A549 (cell line): ENCODE measurements around the gene ITPRIPL2. TPM values are rescaled to one million over a fixed set of nuclear protein-coding genes. Genes with fewer than 3 reads are reported as not detected.

Experiments
- ATAC-seq, 2 experiments: fragments of 200-7000 bp in 1 of 2; fragments of >200 bp in 1 of 2; cut with Nextera tagmentation in 1 of 2; cut with Tn5 transposase in 1 of 2; 3 replicates each; pipeline versions ENCODE4 v1.8.0 to v1.9.1; 2018 to 2020; ENCODE audit warnings: mild to moderate bottlenecking in 1 of 2, moderate library complexity in 1 of 2
- CTCF ChIA-PET: fragments of 300-600 bp; sonication (Branson Sonifier 250); formaldehyde crosslinking; extraction: SDS; loops from one replicate; lab custom pipeline; 2021; ENCODE audit warnings: antibody characterized with exemption, inconsistent platforms; lab: Yijun Ruan, JAX
- POLR2A ChIA-PET: fragments of 350-600 bp; formaldehyde crosslinking; extraction: SDS; loops from one replicate; lab custom pipeline; 2021; ENCODE audit warnings: antibody characterized with exemption, inconsistent platforms; lab: Yijun Ruan, JAX
- DNase-seq, 2 experiments: peaks; one replicate each; pipeline versions ENCODE4 v3.0.0 to v3.0.0-alpha.2; 2011 to 2016; ENCODE audit warnings: low read depth in 1 of 2, low spot score in 1 of 2
- FAIRE-seq: peaks from 2 replicates; lab custom pipeline; 2011; peaks lifted over from hg19 to GRCh38; lab: Jason Lieb, UNC
- H3K27ac ChIP-seq, 2 experiments: fragments of >200 bp; sonication (Bioruptor Twin); formaldehyde crosslinking; 3 replicates each; pipeline ENCODE4 v1.5.1; 2016 to 2017
- H3K4me1 ChIP-seq: fragments of >200 bp; sonication (Bioruptor Twin); formaldehyde crosslinking; 3 replicates; pipeline ENCODE4 v1.6.1; 2016
- H3K4me2 ChIP-seq: fragments of >200 bp; sonication (Bioruptor Twin); formaldehyde crosslinking; 3 replicates; pipeline ENCODE4 v1.6.1; 2016
- H3K4me3 ChIP-seq: fragments of >200 bp; sonication (Bioruptor Twin); formaldehyde crosslinking; 3 replicates; pipeline ENCODE4 v1.5.1; 2016
- H3K9me3 ChIP-seq: fragments of >200 bp; sonication (Bioruptor Twin); formaldehyde crosslinking; 3 replicates; pipeline ENCODE4 v1.6.1; 2016
- CHD4 ChIP-seq: fragments of 200-600 bp; sonication (generic); IDR thresholded peaks from 2 replicates; pipeline ENCODE4 v1.6.1; 2016; ENCODE audit warnings: antibody characterized with exemption, mild to moderate bottlenecking, borderline replicate concordance
- FOSL2 ChIP-seq, 2 experiments: fragments of 450-650 bp in 1 of 2; fragments of >200 bp in 1 of 2; sonication (Bioruptor Twin) in 1 of 2; formaldehyde crosslinking; IDR thresholded peaks; 2 replicates each; pipeline versions ENCODE4 v1.5.0 to v1.6.1; 2016 to 2020; ENCODE audit warnings: mild to moderate bottlenecking in 1 of 2, moderate library complexity in 1 of 2
- HDAC2 ChIP-seq: fragments of 200-600 bp; sonication (generic); IDR thresholded peaks from 2 replicates; pipeline ENCODE4 v1.6.1; 2016
- HES2 ChIP-seq: fragments of >200 bp; sonication (Bioruptor Twin); formaldehyde crosslinking; IDR thresholded peaks from 2 replicates; pipeline ENCODE4 v1.6.1; 2016
- HMGXB4 ChIP-seq: fragments of 250-450 bp; sonication (Bioruptor Pico); IDR thresholded peaks from 2 replicates; pipeline ENCODE4 v1.5.0; 2021; ENCODE audit warnings: mild to moderate bottlenecking, moderate library complexity, borderline replicate concordance
- HOXA7 ChIP-seq: fragments of 250-450 bp; sonication (Bioruptor Pico); IDR thresholded peaks from 2 replicates; pipeline ENCODE4 v1.5.0; 2020; ENCODE audit warnings: mild to moderate bottlenecking, moderate library complexity
- HOXB5 ChIP-seq: fragments of 250-450 bp; sonication (Bioruptor Pico); IDR thresholded peaks from 2 replicates; pipeline ENCODE4 v1.5.0; 2020; ENCODE audit warnings: mild to moderate bottlenecking, moderate library complexity
- JUN ChIP-seq, 2 experiments: fragments of >200 bp; sonication (Bioruptor Twin); formaldehyde crosslinking; IDR thresholded peaks; 2 replicates in 1 of 2; 3 replicates in 1 of 2; pipeline ENCODE4 v1.6.1; 2016 to 2017
- JUNB ChIP-seq: fragments of >200 bp; sonication (Bioruptor Twin); formaldehyde crosslinking; IDR thresholded peaks from 2 replicates; pipeline ENCODE4 v1.6.1; 2016
- KDM1A ChIP-seq: fragments of 200-600 bp; sonication (generic); IDR thresholded peaks from 2 replicates; pipeline ENCODE4 v1.6.1; 2016; ENCODE audit warnings: low read depth, mild to moderate bottlenecking
- KDM5A ChIP-seq: fragments of 200-600 bp; sonication (generic); IDR thresholded peaks from 2 replicates; pipeline ENCODE4 v1.6.1; 2016; ENCODE audit warnings: antibody characterized with exemption, mild to moderate bottlenecking
- MAZ ChIP-seq: fragments of 150-350 bp; IDR thresholded peaks from 2 replicates; pipeline ENCODE4 v1.6.1; 2014; ENCODE audit warnings: antibody characterized with exemption, low read depth, low read length, borderline replicate concordance
- NPAS2 ChIP-seq: fragments of 250-450 bp; sonication (Bioruptor Pico); IDR thresholded peaks from 2 replicates; pipeline ENCODE4 v1.8.0; 2022; ENCODE audit warnings: mild to moderate bottlenecking, moderate library complexity, borderline replicate concordance
- POLR2AphosphoS2 ChIP-seq: conservative IDR thresholded peaks from 2 replicates; pipeline ENCODE4 v1.6.1; 2012; ENCODE audit warnings: low read length, improper control_type of control experiment, inconsistent platforms
- RAD21 ChIP-seq, 2 experiments: fragments of >200 bp in 1 of 2; sonication (Bioruptor Twin) in 1 of 2; formaldehyde crosslinking in 1 of 2; IDR thresholded peaks in 1 of 2; conservative IDR thresholded peaks in 1 of 2; 2 replicates in 1 of 2; 3 replicates in 1 of 2; pipeline ENCODE4 v1.6.1; 2012 to 2018; ENCODE audit warnings: inconsistent platforms in 1 of 2
- RARB ChIP-seq: fragments of 250-450 bp; sonication (Bioruptor Pico); IDR thresholded peaks from 2 replicates; pipeline ENCODE4 v1.8.0; 2021; ENCODE audit warnings: mild to moderate bottlenecking, moderate library complexity
- RCOR1 ChIP-seq: fragments of 150-350 bp; IDR thresholded peaks from 2 replicates; pipeline ENCODE4 v1.6.1; 2014; ENCODE audit warnings: antibody characterized with exemption, low read length, low read depth
- RFX5 ChIP-seq: fragments of 450-650 bp; IDR thresholded peaks from 2 replicates; pipeline ENCODE4 v1.7.1; 2014; ENCODE audit warnings: antibody characterized with exemption, mild to moderate bottlenecking, moderate library complexity
- TFCP2L1 ChIP-seq: fragments of 250-450 bp; sonication (Bioruptor Pico); IDR thresholded peaks from 2 replicates; pipeline ENCODE4 v1.5.0; 2021; ENCODE audit warnings: mild to moderate bottlenecking
- TP53 ChIP-seq: fragments of 250-450 bp; sonication (Bioruptor Pico); IDR thresholded peaks from 2 replicates; pipeline ENCODE4 v1.5.0; 2021; ENCODE audit warnings: mild to moderate bottlenecking, moderate library complexity
- ZFP36 ChIP-seq: fragments of 450-650 bp; IDR thresholded peaks from 2 replicates; pipeline ENCODE4 v1.6.1; 2014; ENCODE audit warnings: borderline replicate concordance; ENCODE audit not compliant: partially characterized antibody
- WGBS: methylation state at CpG from one replicate; pipeline ENCODE4 v1.1.6; 2017; ENCODE audit errors: missing lambda C conversion rate; 5-methylcytosine and 5-hydroxymethylcytosine counted together
- polyA plus RNA-seq, 4 experiments: library from polyadenylated mRNA; depleted of rRNA in 3 of 4; stranded (reverse); fragments of >200 nt; fragmentation: RNase III in 1 of 4; extraction: RNeasy Plus Mini Kit Qiagen cat#74134 plus additional on column Dnase treatment in 1 of 4; gene quantifications; 2 replicates in 3 of 4; 3 replicates in 1 of 4; pipeline ENCODE4 v1.2.3, GENCODE V29; 2011 to 2017
- TF ChIP-seq, protein P1 (sequence below): fragments of 200-600 bp; sonication (generic); IDR thresholded peaks from 2 replicates; pipeline ENCODE4 v1.6.1; 2016; ENCODE audit warnings: antibody characterized with exemption, mild to moderate bottlenecking, moderate library complexity
- TF ChIP-seq, protein P2 (sequence below): fragments of 250-450 bp; sonication (Bioruptor Pico); IDR thresholded peaks from 2 replicates; pipeline ENCODE4 v1.5.0; 2020; ENCODE audit warnings: low read depth, mild to moderate bottlenecking, moderate library complexity
- TF ChIP-seq, protein P3 (sequence below): IDR thresholded peaks from 2 replicates; pipeline ENCODE4 v1.6.1; 2012

The ITPRIPL2 gene
- polyA plus RNA-seq, 2 of the 4 experiments (the other 2 are of a cell fraction): 15.5 to 17.5 TPM

DNA sequence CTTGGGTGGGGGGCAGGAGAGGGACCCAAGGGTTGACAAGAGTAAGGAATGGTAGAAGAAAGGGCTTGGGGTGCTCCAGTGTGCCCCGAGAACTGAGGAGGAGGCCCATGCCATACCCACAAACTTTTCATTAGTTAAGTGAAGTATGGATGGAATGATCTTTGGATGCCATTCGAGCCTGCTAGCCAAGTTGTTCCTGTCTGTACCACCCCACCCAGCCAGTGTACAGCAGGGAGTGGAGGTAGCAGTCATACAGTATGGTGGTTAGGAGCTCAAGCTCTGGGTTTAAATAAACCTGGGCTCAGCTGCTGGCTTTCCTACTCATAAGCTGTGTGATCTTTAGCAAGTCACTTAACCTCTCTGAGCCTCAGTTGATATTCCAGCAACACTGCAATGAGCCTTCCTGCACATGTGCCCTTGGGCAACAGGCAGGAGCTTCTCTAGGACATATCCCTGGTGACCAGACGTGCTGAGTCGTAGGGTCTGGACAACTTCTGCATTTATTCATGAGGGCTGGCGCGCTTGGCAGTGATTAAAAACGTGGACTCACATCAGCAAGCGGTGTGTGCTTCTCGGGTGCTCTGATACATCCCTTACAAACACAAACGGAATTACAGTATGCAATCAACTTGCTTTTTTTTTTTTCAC is 22.9 kb downstream of the ITPRIPL2 start:
- no peak overlapping the region for H3K4me3 ChIP-seq

DNA sequence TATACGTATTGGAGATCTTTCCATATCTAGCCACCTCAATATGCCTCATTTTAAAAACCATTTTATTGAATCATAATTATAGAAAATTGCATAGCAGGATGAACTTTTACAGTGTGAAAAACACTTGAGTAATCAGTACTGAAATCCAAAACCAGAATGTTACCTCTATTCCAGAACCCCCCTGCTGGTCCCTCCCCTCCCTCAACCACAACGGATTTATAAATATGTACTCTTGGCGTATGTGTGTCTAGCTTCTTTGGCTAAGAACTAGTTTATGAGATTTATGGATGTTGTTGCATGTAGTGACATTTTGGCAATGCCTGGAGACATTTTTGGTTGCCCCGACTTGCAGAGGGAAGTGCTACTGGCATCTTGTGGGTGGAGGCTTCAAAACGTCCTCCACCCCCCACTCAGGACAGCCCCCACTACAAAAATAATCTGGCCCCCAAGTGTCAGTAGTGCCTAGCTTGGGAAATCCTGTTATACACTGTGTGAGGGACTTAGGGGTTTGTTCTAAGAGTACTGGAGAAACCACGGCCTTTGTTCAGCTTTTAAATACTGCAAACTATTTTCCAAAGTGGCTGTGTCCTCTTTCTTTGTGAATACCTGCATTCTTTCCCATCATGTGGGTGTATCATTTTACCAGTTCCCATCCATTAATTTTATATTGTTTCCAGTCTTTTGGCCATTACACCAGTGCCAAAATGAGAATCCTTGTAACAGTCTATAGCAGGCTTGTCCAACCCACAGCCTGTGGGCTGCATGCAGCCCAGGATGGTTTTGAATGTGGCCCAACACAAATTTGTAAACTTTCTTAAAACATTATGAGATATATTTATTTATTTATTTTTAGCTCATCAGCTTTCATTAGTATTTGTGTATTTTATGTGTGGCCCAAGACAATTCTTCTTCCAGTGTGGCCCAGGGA is 23.7 kb downstream of the ITPRIPL2 start:
- CTCF ChIA-PET: interaction anchor here (0.6 to 5.3 kb wide), 10 partner anchors 8 to 365 kb away, joined by 3 to 27 read pairs (median 4); no protein-coding TSS in a partner anchor
- ATAC-seq (peak in 1 of 2 experiments; percentile 18; a peak in 3 of 6 replicates), DNase-seq (no peak), FAIRE-seq (peak; percentile 7)
- POLR2A ChIA-PET: interaction anchor here (1.2 to 1.8 kb wide), 4 partner anchors 7 to 24 kb away, joined by 4 to 7 read pairs (median 6); partner anchors contain the start of gene ITPRIPL2
- 19% methylated on average over 6 of the region's 6 CpGs for WGBS
- peak overlapping the region; percentile 87 for H3K4me2 ChIP-seq
- no peaks in the 10 kb centered on the region for H3K9me3 ChIP-seq
- no peak for TF ChIP-seq JUN (IDR thresholded peaks at IDR 0.05)
- TF ChIP-seq ZFP36: no peak
- TF ChIP-seq, protein P1, sequence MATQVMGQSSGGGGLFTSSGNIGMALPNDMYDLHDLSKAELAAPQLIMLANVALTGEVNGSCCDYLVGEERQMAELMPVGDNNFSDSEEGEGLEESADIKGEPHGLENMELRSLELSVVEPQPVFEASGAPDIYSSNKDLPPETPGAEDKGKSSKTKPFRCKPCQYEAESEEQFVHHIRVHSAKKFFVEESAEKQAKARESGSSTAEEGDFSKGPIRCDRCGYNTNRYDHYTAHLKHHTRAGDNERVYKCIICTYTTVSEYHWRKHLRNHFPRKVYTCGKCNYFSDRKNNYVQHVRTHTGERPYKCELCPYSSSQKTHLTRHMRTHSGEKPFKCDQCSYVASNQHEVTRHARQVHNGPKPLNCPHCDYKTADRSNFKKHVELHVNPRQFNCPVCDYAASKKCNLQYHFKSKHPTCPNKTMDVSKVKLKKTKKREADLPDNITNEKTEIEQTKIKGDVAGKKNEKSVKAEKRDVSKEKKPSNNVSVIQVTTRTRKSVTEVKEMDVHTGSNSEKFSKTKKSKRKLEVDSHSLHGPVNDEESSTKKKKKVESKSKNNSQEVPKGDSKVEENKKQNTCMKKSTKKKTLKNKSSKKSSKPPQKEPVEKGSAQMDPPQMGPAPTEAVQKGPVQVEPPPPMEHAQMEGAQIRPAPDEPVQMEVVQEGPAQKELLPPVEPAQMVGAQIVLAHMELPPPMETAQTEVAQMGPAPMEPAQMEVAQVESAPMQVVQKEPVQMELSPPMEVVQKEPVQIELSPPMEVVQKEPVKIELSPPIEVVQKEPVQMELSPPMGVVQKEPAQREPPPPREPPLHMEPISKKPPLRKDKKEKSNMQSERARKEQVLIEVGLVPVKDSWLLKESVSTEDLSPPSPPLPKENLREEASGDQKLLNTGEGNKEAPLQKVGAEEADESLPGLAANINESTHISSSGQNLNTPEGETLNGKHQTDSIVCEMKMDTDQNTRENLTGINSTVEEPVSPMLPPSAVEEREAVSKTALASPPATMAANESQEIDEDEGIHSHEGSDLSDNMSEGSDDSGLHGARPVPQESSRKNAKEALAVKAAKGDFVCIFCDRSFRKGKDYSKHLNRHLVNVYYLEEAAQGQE: no peak
- TF ChIP-seq HOXA7 (CRISPR knock-in tag): no peak
- no peak for TF ChIP-seq RARB (CRISPR knock-in tag)
- no peak for TF ChIP-seq RCOR1
- TF ChIP-seq HMGXB4: no peak
- no peak for TF ChIP-seq POLR2AphosphoS2
- TF ChIP-seq TP53: no peak
- TF ChIP-seq HOXB5: no peak
- TF ChIP-seq, protein P2, sequence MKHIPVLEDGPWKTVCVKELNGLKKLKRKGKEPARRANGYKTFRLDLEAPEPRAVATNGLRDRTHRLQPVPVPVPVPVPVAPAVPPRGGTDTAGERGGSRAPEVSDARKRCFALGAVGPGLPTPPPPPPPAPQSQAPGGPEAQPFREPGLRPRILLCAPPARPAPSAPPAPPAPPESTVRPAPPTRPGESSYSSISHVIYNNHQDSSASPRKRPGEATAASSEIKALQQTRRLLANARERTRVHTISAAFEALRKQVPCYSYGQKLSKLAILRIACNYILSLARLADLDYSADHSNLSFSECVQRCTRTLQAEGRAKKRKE (CRISPR knock-in tag): no peak
- no peak for TF ChIP-seq KDM5A
- TF ChIP-seq TFCP2L1: no peak
- no peak for TF ChIP-seq JUNB
- TF ChIP-seq FOSL2 (IDR thresholded peaks at IDR 0.05): no peak
- no peak for TF ChIP-seq FOSL2 (CRISPR knock-in tag; IDR thresholded peaks at IDR 0.05)
- TF ChIP-seq RAD21 (conservative IDR thresholded peaks at IDR 0.05 in 1 of 2, IDR thresholded peaks at IDR 0.05 in 1 of 2): no peak
- TF ChIP-seq RFX5: no peak
- peaks cover 62% of the 10 kb centered on the region for H3K4me1 ChIP-seq
- no peak overlapping the region for H3K4me3 ChIP-seq
- H3K27ac ChIP-seq: peak overlapping the region; percentile 76 to 85

More for the DNA sequence above, 22.9 kb downstream of the ITPRIPL2 start:
- TF ChIP-seq KDM1A (peak; percentile 98), NPAS2 (CRISPR knock-in tag) (no peak), HES2 (no peak), RCOR1 (no peak), ZFP36 (peak; percentile 95), MAZ (no peak), TFCP2L1 (no peak), CHD4 (0 out of 2 replicates have a peak, but pooled peaks have one; percentile 49), HDAC2 (peak; percentile 80; the same call in 1 of the 2 replicates), TP53 (no peak), JUN (IDR thresholded peaks at IDR 0.05) (no peak; a peak in 2 of 5 replicates)
- TF ChIP-seq, protein P3, sequence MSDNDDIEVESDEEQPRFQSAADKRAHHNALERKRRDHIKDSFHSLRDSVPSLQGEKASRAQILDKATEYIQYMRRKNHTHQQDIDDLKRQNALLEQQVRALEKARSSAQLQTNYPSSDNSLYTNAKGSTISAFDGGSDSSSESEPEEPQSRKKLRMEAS: peak; percentile 10
- peak overlapping the region; percentile 76 to 85 for H3K27ac ChIP-seq
- ChIA-PET CTCF (interaction anchor here (0.6 to 5.3 kb wide), 11 partner anchors 9 to 68 kb away, joined by 3 to 27 read pairs (median 3); no protein-coding TSS in a partner anchor), POLR2A (interaction anchor here (1.2 to 1.8 kb wide), 4 partner anchors 8 to 23 kb away, joined by 4 to 7 read pairs (median 6); partner anchors contain the start of gene ITPRIPL2)
- no peak for DNase-seq
- H3K9me3 ChIP-seq: no peaks in the 10 kb centered on the region
- WGBS: 26% methylated on average over 10 of the region's 10 CpGs
- peaks cover 70% of the 10 kb centered on the region for H3K4me1 ChIP-seq
- FAIRE-seq: no peak
- peak in 1 of 2 experiments; percentile 38; a peak in 3 of 6 replicates for ATAC-seq
- peak overlapping the region; percentile 87 for H3K4me2 ChIP-seq
